ENCODE results near the gene RPS6KC1. TPM values are rescaled to one million over a fixed set of nuclear protein-coding genes. Genes with fewer than 3 reads are reported as not detected.

Gene RPS6KC1
- total RNA-seq, 1 donor from 2014 or later, result 25.6 TPM

- Mint-ChIP-seq H3K27ac (ENCODE audit: unreplicated experiment) (no peak overlapping the region), H3K9me3 (ENCODE audit: unreplicated experiment) (no peaks in the 10 kb centered on the region), H3K27me3 (ENCODE audit: low read depth, unreplicated experiment) (no peaks in the 10 kb centered on the region), H3K4me3 (ENCODE audit: unreplicated experiment) (no peak overlapping the region), H3K36me3 (ENCODE audit: low read depth, unreplicated experiment) (no peaks in the 10 kb centered on the region), H3K4me1 (ENCODE audit: low read depth, unreplicated experiment) (no peaks in the 10 kb centered on the region)
- no peaks in the 10 kb centered on the region for H3K79me2 ChIP-seq (ENCODE audit: insufficient read depth, low read length)
- DNase-seq (ENCODE audit: low read depth) (no peak), FAIRE-seq (no peak)
- H3K27ac ChIP-seq (ENCODE audit: low read depth, low read length), result no peak overlapping the region
- H3K27me3 ChIP-seq (ENCODE audit: insufficient read depth, low read length), result no peaks in the 10 kb centered on the region
- H3K4me1 ChIP-seq (ENCODE audit: insufficient read depth, low read length), result no peaks in the 10 kb centered on the region
- no peak overlapping the region for H3K9ac ChIP-seq (ENCODE audit: low read length)
- TF ChIP-seq CTCF (IDR thresholded peaks at IDR 0.05; ENCODE audit: insufficient read depth, low read depth, low read length), result no peak
- TF ChIP-seq EZH2 (IDR thresholded peaks at IDR 0.05; ENCODE audit: insufficient read depth, low read length), result no peak
- H3K4me2 ChIP-seq (ENCODE audit: low read length), result no peak overlapping the region
- H3K9me3 ChIP-seq (ENCODE audit: insufficient read depth, low read depth, low read length), result no peaks in the 10 kb centered on the region
- H3K36me3 ChIP-seq (ENCODE audit: insufficient read depth, low read length), result no peaks in the 10 kb centered on the region
- no peak overlapping the region for H2AFZ ChIP-seq (ENCODE audit: low read depth, low read length)
- no peaks in the 10 kb centered on the region for H4K20me1 ChIP-seq (ENCODE audit: insufficient read depth, low read length)
- no peak overlapping the region for H3K4me3 ChIP-seq (ENCODE audit: insufficient read depth, low read depth, low read length)
These were observed 198.4 kb downstream of the RPS6KC1 start for GRCh38 chr1:213249395-213249794.

- Histone ChIP-seq H3K4me3 (ENCODE audit: insufficient read depth, low read depth, low read length) (no peak overlapping the region), H3K36me3 (ENCODE audit: insufficient read depth, low read length) (no peaks in the 10 kb centered on the region), H3K27ac (ENCODE audit: low read depth, low read length) (no peak overlapping the region), H3K79me2 (ENCODE audit: insufficient read depth, low read length) (no peaks in the 10 kb centered on the region), H3K9ac (ENCODE audit: low read length) (no peak overlapping the region), H3K9me3 (ENCODE audit: insufficient read depth, low read depth, low read length) (no peaks in the 10 kb centered on the region), H3K4me2 (ENCODE audit: low read length) (no peak overlapping the region), H3K4me1 (ENCODE audit: insufficient read depth, low read length) (no peaks in the 10 kb centered on the region), H4K20me1 (ENCODE audit: insufficient read depth, low read length) (no peaks in the 10 kb centered on the region), H2AFZ (ENCODE audit: low read depth, low read length) (no peak overlapping the region), H3K27me3 (ENCODE audit: insufficient read depth, low read length) (no peaks in the 10 kb centered on the region)
- H3K27me3 Mint-ChIP-seq (ENCODE audit: low read depth, unreplicated experiment), result no peaks in the 10 kb centered on the region
- no peak for TF ChIP-seq EZH2 (IDR thresholded peaks at IDR 0.05; ENCODE audit: insufficient read depth, low read length)
- TF ChIP-seq CTCF (IDR thresholded peaks at IDR 0.05; ENCODE audit: insufficient read depth, low read depth, low read length), result no peak
- DNase-seq (ENCODE audit: low read depth) (no peak), FAIRE-seq (no peak)
- H3K27ac Mint-ChIP-seq (ENCODE audit: unreplicated experiment), result peak overlapping the region; percentile 31
- no peak overlapping the region for H3K4me3 Mint-ChIP-seq (ENCODE audit: unreplicated experiment)
- no peaks in the 10 kb centered on the region for H3K36me3 Mint-ChIP-seq (ENCODE audit: low read depth, unreplicated experiment)
- H3K4me1 Mint-ChIP-seq (ENCODE audit: low read depth, unreplicated experiment), result no peaks in the 10 kb centered on the region
- no peaks in the 10 kb centered on the region for H3K9me3 Mint-ChIP-seq (ENCODE audit: unreplicated experiment)
These were observed 199.0 kb downstream of the RPS6KC1 start for GRCh38 chr1:213250041-213250440.

GRCh38 chr1:213250446-213250845, 199.4 kb downstream of the RPS6KC1 start:
- Histone ChIP-seq H4K20me1 (ENCODE audit: insufficient read depth, low read length) (no peaks in the 10 kb centered on the region), H2AFZ (ENCODE audit: low read depth, low read length) (no peak overlapping the region), H3K4me1 (ENCODE audit: insufficient read depth, low read length) (no peaks in the 10 kb centered on the region), H3K79me2 (ENCODE audit: insufficient read depth, low read length) (no peaks in the 10 kb centered on the region), H3K27ac (ENCODE audit: low read depth, low read length) (no peak overlapping the region), H3K4me3 (ENCODE audit: insufficient read depth, low read depth, low read length) (no peak overlapping the region), H3K36me3 (ENCODE audit: insufficient read depth, low read length) (no peaks in the 10 kb centered on the region), H3K27me3 (ENCODE audit: insufficient read depth, low read length) (no peaks in the 10 kb centered on the region), H3K9ac (ENCODE audit: low read length) (no peak overlapping the region), H3K4me2 (ENCODE audit: low read length) (no peak overlapping the region), H3K9me3 (ENCODE audit: insufficient read depth, low read depth, low read length) (no peaks in the 10 kb centered on the region)
- H3K36me3 Mint-ChIP-seq (ENCODE audit: low read depth, unreplicated experiment), result no peaks in the 10 kb centered on the region
- no peaks in the 10 kb centered on the region for H3K9me3 Mint-ChIP-seq (ENCODE audit: unreplicated experiment)
- DNase-seq (ENCODE audit: low read depth) (no peak), FAIRE-seq (no peak)
- no peak overlapping the region for H3K27ac Mint-ChIP-seq (ENCODE audit: unreplicated experiment)
- TF ChIP-seq CTCF (IDR thresholded peaks at IDR 0.05; ENCODE audit: insufficient read depth, low read depth, low read length) (no peak), EZH2 (IDR thresholded peaks at IDR 0.05; ENCODE audit: insufficient read depth, low read length) (no peak)
- no peak overlapping the region for H3K4me3 Mint-ChIP-seq (ENCODE audit: unreplicated experiment)
- H3K4me1 Mint-ChIP-seq (ENCODE audit: low read depth, unreplicated experiment), result no peaks in the 10 kb centered on the region
- no peaks in the 10 kb centered on the region for H3K27me3 Mint-ChIP-seq (ENCODE audit: low read depth, unreplicated experiment)

All from astrocyte (in vitro differentiated cells and primary cell).